ENCODE data around the gene SGCE.
"Not testable (repeated sequence)": the region's sequence is repeated elsewhere in the genome, so short reads cannot be mapped to it uniquely, and the experiment has no call there.

SGCE gene

DNA sequence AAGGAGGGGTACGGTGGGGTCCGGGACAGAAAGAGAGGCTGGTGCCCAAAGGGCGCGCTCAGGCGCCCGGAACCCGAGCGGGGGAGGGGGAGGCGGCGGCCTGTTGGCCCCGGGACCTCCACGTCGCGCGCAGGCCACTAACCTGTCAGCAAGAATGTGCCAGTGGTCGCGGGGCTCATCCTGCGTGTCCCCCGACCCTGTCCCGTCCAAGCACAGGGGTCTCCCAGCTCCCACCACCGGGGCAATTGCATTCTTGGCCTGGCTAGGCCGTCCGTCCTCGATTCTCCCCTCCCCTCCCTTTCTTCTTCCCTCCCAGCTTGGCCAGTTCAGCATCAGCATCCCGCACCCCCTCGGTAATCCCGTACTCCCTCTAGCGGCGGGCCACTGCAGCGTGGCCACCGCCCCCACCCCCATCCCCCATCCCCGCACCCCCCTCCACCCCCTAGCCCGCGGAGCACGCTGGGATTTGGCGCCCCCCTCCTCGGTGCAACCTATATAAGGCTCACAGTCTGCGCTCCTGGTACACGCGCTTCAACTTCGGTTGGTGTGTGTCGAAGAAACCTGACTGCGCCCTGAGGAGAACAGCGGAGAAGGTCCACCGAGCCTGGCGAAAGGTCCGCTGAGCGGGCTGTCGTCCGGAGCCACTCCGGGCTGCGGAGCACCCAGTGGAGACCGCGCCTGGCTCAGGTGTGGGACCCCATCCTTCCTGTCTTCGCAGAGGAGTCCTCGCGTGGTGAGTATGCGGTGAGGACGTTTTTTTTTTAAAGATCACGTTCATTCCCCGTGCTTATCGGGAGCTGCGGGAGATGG is at the start of gene SGCE:
Gene SGCE (minus strand): TSS at position 286 of the 810 bp plus-strand sequence. CDS start 35 bp downstream, at position 251.
- no peak for DNase-seq

DNA sequence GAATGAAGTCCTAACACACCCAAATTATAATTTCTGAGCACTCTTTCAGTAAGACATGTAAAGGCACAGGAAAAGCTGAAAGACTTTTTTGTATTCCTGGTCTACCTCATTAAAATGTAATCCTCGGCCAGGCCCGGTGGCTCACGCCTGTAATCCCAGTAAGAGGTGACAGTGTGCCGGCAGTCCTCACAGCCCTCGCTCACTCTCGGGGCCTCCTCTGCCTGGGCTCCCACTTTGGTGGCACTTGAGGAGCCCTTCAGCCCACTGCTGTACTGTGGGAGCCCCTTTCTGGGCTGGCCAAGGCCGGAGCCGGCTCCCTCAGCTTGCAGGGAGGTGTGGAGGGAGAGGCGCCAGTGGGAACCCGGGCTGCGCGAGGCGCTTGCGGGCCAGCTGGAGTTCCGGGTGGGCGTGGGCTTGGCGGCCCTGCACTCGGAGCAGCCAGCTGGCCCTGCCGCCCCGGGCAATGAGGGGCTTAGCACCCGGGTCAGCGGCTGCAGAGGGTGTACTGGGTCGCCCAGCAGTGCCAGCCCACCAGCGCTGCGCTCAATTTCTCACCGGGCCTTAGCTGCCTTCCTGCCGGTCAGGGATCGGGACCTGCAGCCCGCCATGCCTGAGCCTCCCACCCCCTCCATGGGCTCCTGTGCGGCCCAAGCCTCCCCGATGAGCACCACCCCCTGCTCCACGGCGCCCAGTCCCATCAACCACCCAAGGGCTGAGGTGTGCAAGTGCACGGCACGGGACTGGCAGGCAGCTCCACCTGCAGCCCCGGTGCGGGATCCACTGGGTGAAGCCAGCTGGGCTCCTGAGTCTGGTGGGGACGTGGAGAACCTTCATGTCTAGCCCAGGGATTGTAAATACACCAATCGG is 49.5 kb upstream of the SGCE start:
- not testable (repeated sequence) for DNase-seq

GRCh38 chr7:94701555-94701973 is 45.6 kb upstream of the SGCE start:
- DNase-seq, result no peak

DNA sequence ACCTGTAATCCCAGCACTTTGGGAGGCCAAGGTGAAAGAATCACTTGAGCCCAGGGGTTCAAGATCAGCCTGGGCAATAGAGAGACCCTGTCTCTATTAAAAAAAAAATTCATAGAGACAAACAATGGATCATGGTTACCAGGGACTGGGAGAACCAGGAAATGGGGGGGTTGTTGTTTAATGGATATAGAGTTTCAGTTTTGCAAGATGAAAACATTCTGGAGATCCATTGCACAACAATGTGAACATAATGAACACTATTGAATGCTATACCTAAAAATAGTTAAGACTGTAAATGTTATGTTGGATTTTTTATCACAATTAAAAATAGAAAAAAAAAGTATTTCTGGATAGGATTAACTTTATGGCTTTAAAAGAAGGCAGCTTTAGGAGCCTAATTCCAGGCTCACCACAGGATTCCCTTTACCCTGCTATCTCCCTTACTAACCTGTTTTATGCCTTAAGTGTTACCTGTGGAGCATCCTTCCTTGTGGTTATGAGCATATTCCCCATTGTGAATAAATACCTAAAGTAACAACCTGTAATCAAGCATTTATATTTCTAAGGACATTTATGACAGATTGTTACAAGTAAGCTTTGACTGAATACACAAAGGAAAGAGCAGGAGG is 45.1 kb upstream of the SGCE start:
- no peak for DNase-seq

DNA sequence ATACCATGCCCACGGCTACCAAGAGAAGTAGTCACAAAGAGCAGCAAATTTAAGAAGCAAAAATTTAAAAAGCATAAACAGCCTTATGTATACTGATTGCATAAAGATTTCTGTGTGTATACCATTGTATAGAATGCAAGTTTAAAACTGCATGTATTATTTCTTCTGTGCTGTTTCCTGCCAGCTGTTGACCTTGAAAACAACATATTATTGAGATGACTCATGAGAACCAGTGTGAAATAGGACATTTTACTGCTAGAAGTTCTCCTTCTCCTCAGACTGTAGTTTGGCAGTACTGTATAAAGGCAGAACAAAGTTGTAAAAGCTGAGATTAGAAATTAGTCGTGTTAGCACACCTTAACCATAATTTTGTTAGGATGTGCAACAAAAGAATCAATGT is 42.3 kb upstream of the SGCE start:
- no peak for DNase-seq

GRCh38 chr7:94697035-94697974 is 41.4 kb upstream of the SGCE start:
- no peak for DNase-seq

DNA sequence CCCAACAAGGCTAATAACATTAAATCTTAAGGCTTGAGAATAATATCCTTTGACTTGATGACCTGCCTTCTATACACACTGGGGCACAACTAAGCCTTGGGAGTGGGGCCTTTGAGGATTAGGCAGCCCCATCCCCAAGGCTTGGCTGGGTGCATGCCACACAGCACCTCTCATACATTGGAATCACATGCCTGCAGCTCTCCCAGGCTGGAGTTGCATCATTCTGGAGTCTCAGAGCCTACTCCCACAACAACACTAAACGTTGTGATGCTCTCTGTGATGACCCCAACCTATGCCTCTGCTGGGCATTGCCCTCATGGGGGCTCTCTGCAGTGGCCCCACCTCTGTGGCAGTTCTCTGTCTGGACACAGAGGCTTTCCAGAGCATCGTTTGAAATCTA is 31.9 kb upstream of the SGCE start:
- DNase-seq, result no peak

- no peak for DNase-seq
Observed at GRCh38 chr7:94687076-94687475, 31.1 kb upstream of the SGCE start.

GRCh38 chr7:94683066-94683465 is 27.1 kb upstream of the SGCE start:
- DNase-seq, result no peak

DNA sequence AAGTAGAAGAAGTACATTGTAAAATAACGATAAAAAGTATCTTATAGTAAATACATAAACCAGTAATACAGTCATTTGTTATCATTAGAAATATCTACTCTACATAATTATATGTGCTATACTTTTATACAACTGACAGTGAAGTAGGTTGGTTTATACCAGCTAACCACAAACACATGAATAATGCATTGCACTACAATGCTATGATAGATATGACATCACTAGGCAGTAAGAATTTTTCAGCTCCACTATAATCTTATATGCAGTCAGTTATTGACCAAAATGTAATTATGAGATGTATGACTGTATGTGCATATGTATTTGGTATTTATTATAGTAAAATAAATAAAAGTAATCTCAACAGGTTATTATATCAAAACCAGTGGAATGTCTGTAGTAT is 23.4 kb upstream of the SGCE start:
- no peak for DNase-seq

- DNase-seq, result no peak
Observed at GRCh38 chr7:94676431-94676830, 20.5 kb upstream of the SGCE start.

DNA sequence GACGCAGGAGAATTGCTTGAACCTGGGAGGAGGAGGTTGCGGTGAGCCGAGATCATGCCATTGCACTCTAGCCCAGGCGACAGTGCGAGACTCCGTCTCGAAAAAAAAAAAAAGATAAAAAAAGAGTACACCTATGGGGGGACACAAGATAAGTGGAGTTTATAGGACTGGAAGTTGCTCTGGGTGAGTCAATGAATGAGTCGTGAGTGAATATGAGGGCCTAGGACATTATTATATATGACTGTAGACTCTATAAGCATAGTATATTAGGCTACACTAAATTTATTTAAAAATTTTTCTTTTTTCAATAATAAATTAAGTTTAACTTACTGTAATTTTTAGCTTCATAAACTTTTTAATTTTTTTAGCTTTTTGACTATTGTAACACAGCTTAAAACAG is 19.4 kb upstream of the SGCE start:
- no peak for DNase-seq

DNA sequence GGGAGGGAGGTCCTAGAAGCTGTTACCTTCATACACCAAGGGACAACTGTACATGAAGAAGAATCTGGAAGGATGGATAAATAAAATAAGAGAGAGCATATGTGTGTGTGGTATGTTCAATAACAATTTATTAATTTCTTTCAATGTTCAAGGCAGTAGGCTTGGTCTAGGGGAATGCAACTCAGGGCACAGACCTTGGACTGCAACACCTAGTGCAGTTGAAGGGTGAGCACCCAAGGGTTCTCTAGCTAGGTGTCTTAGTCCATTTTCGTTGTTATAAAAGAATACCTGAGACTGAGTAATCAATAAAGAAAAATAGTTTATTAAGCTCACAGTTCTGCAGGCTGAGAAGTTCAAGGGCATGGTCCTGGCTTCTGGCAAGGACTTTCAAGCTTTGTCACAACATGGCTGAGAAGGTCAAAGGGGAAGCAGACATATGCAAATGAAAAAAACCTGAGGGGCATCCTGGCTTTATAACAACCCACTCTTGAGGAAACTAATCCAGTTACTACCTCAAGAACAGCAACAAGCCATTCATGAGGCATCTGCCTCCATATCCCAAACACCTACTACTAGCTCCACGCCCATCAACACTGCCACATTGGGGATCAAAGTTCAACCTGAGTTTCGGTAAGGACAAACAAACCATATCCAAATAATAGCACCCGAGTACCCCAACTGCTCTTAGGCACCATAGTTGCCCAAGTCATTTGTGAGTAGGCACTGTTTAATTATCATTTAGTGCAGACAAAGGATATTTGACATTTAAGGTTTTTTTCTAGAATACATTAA is 15.7 kb upstream of the SGCE start:
- DNase-seq, result no peak

DNA sequence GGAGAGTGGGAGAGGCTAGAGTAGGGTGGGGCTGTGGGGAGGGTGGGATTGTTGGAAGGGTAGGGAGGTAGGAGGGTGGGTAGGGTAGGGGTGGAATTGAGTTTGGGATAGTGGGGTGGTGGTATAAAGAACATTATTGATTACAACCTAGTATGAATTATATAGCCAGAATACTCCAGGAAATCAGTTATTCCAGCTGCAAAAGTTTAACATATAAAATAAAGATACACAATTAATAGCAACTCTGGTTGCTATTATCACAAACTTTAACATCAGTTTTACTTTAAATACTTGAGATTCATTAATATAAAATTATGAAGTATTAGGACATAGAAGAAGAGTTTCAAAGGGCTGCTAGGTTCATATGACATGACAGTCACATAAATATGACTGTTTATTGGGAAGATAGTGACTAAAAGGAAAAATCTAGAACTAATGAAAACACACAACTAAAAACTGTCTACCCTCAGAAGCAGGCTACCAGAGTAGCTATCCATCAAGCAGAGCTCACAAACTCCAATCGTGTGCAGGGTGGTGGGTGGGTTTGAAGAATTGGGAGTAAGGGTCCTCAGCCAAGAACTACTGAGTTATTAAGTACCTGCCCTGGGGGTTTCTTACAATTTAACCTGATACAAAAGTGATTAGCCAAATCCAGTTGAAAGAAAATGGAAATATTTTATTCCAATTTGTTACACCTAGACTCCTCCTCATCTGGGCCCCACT is 14.0 kb upstream of the SGCE start:
- no peak for DNase-seq

DNA sequence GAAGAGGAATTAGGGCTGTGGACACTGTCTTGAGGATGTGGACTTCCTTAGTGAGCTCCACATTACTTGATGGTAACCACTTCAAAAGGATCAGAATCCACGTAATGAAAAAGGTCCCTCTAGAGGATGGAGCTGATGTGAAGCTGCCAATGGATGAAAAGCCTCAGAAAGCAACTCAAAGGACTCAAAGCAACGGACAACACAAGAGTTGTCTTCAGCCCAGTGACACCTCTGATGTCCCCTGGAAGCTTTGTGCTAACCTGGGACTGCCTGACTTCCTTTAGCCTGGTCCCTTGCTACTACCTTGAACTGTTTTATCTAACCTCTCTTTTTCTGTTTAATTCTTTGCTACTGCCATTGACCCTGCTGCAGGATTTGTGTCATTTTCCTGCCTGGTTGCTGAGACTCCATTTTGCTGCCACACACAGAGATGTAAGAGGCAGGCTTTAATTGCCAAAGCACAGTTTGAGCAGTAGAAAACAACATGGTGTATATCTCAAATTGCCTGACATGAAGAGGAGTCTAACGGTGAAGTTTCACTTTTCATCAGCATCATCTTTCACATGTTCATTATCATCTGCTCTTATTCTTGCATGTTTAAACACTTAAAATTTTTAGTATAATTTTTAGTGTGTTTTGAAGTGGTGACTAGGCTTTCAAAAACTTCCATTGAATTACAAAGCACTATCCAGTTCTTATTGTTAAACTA is 11.1 kb upstream of the SGCE start:
- no peak for DNase-seq

DNA sequence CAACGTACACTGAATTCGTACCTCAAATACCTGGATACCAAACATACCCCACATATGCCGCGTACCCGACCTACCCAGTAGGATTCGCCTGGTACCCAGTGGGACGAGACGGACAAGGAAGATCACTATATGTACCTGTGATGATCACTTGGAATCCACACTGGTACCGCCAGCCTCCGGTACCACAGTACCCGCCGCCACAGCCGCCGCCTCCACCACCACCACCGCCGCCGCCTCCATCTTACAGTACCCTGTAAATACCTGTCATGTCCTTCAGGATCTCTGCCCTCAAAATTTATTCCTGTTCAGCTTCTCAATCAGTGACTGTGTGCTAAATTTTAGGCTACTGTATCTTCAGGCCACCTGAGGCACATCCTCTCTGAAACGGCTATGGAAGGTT is 9.5 kb upstream of the SGCE start:
- no peak for DNase-seq

DNA sequence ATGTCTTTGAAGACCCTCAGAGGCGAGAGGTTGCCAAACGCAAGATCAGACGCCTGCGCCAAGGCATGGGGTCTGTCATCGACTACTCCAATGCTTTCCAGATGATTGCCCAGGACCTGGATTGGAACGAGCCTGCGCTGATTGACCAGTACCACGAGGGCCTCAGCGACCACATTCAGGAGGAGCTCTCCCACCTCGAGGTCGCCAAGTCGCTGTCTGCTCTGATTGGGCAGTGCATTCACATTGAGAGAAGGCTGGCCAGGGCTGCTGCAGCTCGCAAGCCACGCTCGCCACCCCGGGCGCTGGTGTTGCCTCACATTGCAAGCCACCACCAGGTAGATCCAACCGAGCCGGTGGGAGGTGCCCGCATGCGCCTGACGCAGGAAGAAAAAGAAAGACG is 8.1 kb upstream of the SGCE start:
- no peak for DNase-seq

DNA sequence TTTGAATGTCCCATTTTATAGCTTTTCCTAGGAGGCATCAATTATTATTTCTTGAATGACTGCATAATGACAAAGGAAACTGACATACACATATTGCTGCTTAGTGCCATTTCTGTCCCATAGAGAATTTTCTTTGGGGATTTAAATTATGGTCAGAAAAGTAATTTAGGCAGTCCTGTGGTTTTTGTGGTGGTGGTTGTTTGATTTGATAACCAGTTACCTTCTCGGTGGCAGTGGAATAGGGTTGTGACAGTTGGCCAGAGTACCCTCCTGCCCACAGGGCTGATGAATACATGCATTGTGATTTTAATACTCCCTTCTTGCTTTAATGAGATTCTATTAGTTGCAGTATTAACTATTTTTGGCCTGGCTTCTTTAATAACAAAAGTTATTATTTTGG is 6.6 kb upstream of the SGCE start:
- no peak for DNase-seq

DNA sequence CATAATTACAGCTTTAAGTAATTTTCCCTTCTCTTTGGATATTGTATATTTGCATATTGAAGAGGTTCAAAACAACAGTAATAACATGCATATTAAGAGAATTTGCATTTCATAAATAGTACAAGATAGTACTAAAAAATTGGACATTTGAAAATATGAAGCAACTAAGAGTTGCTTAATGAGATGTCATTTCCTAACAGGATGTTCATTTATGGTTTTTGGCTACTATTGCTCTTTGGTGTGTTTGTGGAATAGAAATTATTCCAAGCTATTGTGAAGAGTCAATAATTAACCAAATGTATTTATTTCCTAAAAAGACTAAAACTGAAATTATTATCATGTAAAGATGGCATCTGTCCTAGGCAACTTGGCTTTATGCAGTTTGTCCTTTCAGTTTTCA is 4.1 kb upstream of the SGCE start:
- no peak for DNase-seq

- DNase-seq, result no peak
Observed at GRCh38 chr7:94658826-94659225, 2.9 kb upstream of the SGCE start.

All from cortex of kidney (tissue), 1 donor.